ENCODE measurements around the gene CNN3.

DNA sequence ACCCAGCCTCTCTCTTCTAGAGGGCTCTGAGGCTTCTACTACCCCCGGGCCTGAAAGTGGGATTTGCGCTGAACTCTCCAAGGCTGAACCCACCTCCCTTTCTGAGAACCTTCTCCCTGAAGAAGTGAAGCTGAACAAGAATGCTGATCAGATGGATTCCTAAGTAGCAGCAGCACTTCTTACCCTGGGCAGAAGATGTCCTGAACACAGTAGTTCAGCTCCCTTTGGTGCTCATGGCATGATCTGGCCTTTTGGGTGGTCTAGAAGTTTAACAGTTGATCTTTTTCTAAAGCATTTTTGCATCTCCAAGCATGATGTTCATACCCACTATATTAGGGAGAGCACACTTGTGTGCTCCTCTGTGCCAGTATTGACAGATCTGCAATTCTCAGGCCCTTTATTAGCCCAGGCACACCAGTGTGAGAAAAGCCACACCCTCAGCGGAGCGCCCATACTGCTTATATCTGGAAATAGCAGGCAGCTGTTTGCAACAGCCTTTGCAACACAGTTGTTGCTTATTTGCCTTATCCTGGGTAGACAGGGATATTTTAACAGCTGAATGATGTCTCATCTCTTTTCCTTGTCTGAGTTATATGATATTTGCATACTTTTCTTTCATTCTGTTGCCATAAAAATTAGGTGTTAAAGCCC, 34.2 kb downstream of the CNN3 start:
- TF ChIP-seq, protein P1, sequence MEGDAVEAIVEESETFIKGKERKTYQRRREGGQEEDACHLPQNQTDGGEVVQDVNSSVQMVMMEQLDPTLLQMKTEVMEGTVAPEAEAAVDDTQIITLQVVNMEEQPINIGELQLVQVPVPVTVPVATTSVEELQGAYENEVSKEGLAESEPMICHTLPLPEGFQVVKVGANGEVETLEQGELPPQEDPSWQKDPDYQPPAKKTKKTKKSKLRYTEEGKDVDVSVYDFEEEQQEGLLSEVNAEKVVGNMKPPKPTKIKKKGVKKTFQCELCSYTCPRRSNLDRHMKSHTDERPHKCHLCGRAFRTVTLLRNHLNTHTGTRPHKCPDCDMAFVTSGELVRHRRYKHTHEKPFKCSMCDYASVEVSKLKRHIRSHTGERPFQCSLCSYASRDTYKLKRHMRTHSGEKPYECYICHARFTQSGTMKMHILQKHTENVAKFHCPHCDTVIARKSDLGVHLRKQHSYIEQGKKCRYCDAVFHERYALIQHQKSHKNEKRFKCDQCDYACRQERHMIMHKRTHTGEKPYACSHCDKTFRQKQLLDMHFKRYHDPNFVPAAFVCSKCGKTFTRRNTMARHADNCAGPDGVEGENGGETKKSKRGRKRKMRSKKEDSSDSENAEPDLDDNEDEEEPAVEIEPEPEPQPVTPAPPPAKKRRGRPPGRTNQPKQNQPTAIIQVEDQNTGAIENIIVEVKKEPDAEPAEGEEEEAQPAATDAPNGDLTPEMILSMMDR (IDR thresholded peaks at IDR 0.05), result no peak
- TF ChIP-seq POLR2A (IDR thresholded peaks at IDR 0.05), result no peak
